Mesenchymal stem cell (in vitro differentiated cells and primary cell): Measurements from ENCODE around the gene DOCK2.
A peak's percentile ranks its signal among the peaks of the same experiment; 100 is the strongest.
"Not testable (repeated sequence)": the region's sequence is repeated elsewhere in the genome, so short reads cannot be mapped to it uniquely, and the experiment has no call there.

ENCODE experiments used
- DNase-seq: peaks from one replicate; pipeline ENCODE4 v3.0.0-alpha.2; 2013
- H2AFZ ChIP-seq: one replicate; pipeline ENCODE4 v1.6.1; 2013; ENCODE audit warnings: low read depth, mild to moderate bottlenecking, control low read depth, inconsistent platforms, low read length, moderate library complexity
- H2AK5ac ChIP-seq: 2 replicates; pipeline ENCODE4 v1.6.1; 2013; ENCODE audit warnings: low read length, moderate library complexity, mild to moderate bottlenecking, inconsistent platforms; ENCODE audit not compliant: severe bottlenecking
- H2BK120ac ChIP-seq: one replicate; pipeline ENCODE4 v1.6.1; 2013; ENCODE audit warnings: low read depth, mild to moderate bottlenecking, inconsistent platforms, low read length, moderate library complexity
- H2BK12ac ChIP-seq, 2 experiments: one replicate each; pipeline ENCODE4 v1.6.1; 2013; ENCODE audit warnings: inconsistent platforms in 2 of 2, low read length in 2 of 2, mild to moderate bottlenecking in 2 of 2, moderate library complexity in 2 of 2, control low read depth in 1 of 2
- H2BK15ac ChIP-seq: one replicate; pipeline ENCODE4 v1.6.1; 2013; ENCODE audit warnings: mild to moderate bottlenecking, low read depth, inconsistent platforms; ENCODE audit not compliant: poor library complexity, severe bottlenecking
- H2BK5ac ChIP-seq: 2 replicates; pipeline ENCODE4 v1.6.1; 2013; ENCODE audit warnings: low read depth, mild to moderate bottlenecking, low read length, control low read depth, inconsistent platforms; ENCODE audit not compliant: poor library complexity, severe bottlenecking
- H3K14ac ChIP-seq, 2 experiments: one replicate each; pipeline ENCODE4 v1.6.1; 2013; ENCODE audit warnings: inconsistent platforms in 2 of 2, low read length in 2 of 2, control low read depth in 1 of 2, mild to moderate bottlenecking in 1 of 2, moderate library complexity in 1 of 2
- H3K18ac ChIP-seq, 2 experiments: one replicate each; pipeline ENCODE4 v1.6.1; 2013; ENCODE audit warnings: inconsistent platforms in 2 of 2, low read length in 2 of 2, control low read depth in 1 of 2, low read depth in 1 of 2, mild to moderate bottlenecking in 1 of 2
- H3K23ac ChIP-seq, 2 experiments: one replicate each; pipeline ENCODE4 v1.6.1; 2013; ENCODE audit warnings: inconsistent platforms in 2 of 2, low read length in 2 of 2, mild to moderate bottlenecking in 2 of 2, moderate library complexity in 2 of 2, control low read depth in 1 of 2
- H3K27ac ChIP-seq: 2 replicates; pipeline ENCODE4 v1.5.1; 2013; ENCODE audit warnings: mild to moderate bottlenecking, moderate library complexity, low read length, control low read depth, inconsistent platforms; ENCODE audit not compliant: poor library complexity, severe bottlenecking
- H3K27me3 ChIP-seq, 2 experiments: 2 replicates each; pipeline versions ENCODE4 v1.6.1 to v1.7.0; 2013; ENCODE audit warnings: low read length in 2 of 2, mild to moderate bottlenecking in 2 of 2, moderate library complexity in 2 of 2, control low read depth in 1 of 2, inconsistent platforms in 1 of 2; ENCODE audit not compliant: control insufficient read depth in 1 of 2, insufficient read depth in 1 of 2
- H3K36me3 ChIP-seq, 2 experiments: 2 replicates each; pipeline versions ENCODE4 v1.6.1 to v1.7.0; 2013; ENCODE audit warnings: low read length in 2 of 2, control low read depth in 1 of 2, inconsistent platforms in 1 of 2, low read depth in 1 of 2, mild to moderate bottlenecking in 1 of 2; ENCODE audit not compliant: insufficient read depth in 2 of 2, control insufficient read depth in 1 of 2
- H3K4ac ChIP-seq, 2 experiments: one replicate each; pipeline ENCODE4 v1.6.1; 2013; ENCODE audit warnings: inconsistent platforms in 2 of 2, low read length in 2 of 2, mild to moderate bottlenecking in 2 of 2, moderate library complexity in 2 of 2, control low read depth in 1 of 2, low read depth in 1 of 2
- H3K4me1 ChIP-seq: 2 replicates; pipeline ENCODE4 v1.6.1; 2013; ENCODE audit warnings: low read depth, low read length, control low read depth; ENCODE audit not compliant: control insufficient read depth, insufficient read depth
- H3K4me2 ChIP-seq: 2 replicates; pipeline ENCODE4 v1.6.1; 2013; ENCODE audit warnings: low read length, mild to moderate bottlenecking, inconsistent platforms; ENCODE audit not compliant: poor library complexity, severe bottlenecking
- H3K4me3 ChIP-seq, 2 experiments: 2 replicates each; pipeline versions ENCODE4 v1.5.1 to v1.7.0; 2013; ENCODE audit warnings: low read length in 2 of 2, mild to moderate bottlenecking in 2 of 2, control low read depth in 1 of 2, low read depth in 1 of 2; ENCODE audit not compliant: insufficient read depth in 1 of 2
- H3K79me1 ChIP-seq: replicated peaks from 2 replicates; pipeline ENCODE4 v1.6.1; 2013; ENCODE audit warnings: mild to moderate bottlenecking, control low read depth, low read length, inconsistent platforms; ENCODE audit not compliant: poor library complexity, severe bottlenecking
- H3K9ac ChIP-seq: 2 replicates; pipeline ENCODE4 v1.7.0; 2013; ENCODE audit warnings: mild to moderate bottlenecking, low read length, moderate library complexity
- H3K9me3 ChIP-seq: 2 replicates; pipeline ENCODE4 v1.7.0; 2013; ENCODE audit warnings: mild to moderate bottlenecking, low read length; ENCODE audit not compliant: control insufficient read depth
- H4K8ac ChIP-seq: one replicate; pipeline ENCODE4 v1.6.1; 2013; ENCODE audit warnings: inconsistent platforms, mild to moderate bottlenecking, low read length, moderate library complexity
- H4K91ac ChIP-seq: one replicate; pipeline ENCODE4 v1.6.1; 2013; ENCODE audit warnings: mild to moderate bottlenecking, low read length, inconsistent platforms
- WGBS: methylation state at CpG from one replicate; pipeline ENCODE4 v1.1.7; 2013; ENCODE audit warnings: mixed read lengths; 5-methylcytosine and 5-hydroxymethylcytosine counted together

DOCK2 gene

GRCh38 chr5:169655353-169655752, 18.3 kb downstream of the DOCK2 start:
- WGBS, result 100% methylated on average over 1 of the region's 2 CpGs

GRCh38 chr5:169656125-169656901, 19.2 kb downstream of the DOCK2 start:
- no peak overlapping the region for H2BK5ac ChIP-seq
- H2AFZ ChIP-seq, result peak overlapping the region; percentile 43
- no peak overlapping the region for H3K4me3 ChIP-seq
- peaks cover 3% of the 10 kb centered on the region for H3K79me1 ChIP-seq
- no peak overlapping the region for H3K23ac ChIP-seq
- no peak overlapping the region for H3K4me2 ChIP-seq
- peak overlapping the region in 1 of 2 experiments; percentile 81 for H2BK12ac ChIP-seq
- H2AK5ac ChIP-seq, result no peak overlapping the region
- 86% methylated on average over 15 of the region's 15 CpGs for WGBS
- no peak overlapping the region for H2BK15ac ChIP-seq
- H3K27ac ChIP-seq, result no peak overlapping the region
- H4K8ac ChIP-seq, result no peak overlapping the region
- no peaks in the 10 kb centered on the region for H3K36me3 ChIP-seq
- peaks cover 7% of the 10 kb centered on the region for H3K4me1 ChIP-seq
- H3K4ac ChIP-seq, result peak overlapping the region in 1 of 2 experiments; percentile 37
- H4K91ac ChIP-seq, result peak overlapping the region; percentile 41
- H3K9ac ChIP-seq, result no peak overlapping the region
- H3K18ac ChIP-seq, result peak overlapping the region in 1 of 2 experiments; percentile 86
- no peaks in the 10 kb centered on the region for H3K27me3 ChIP-seq
- peak overlapping the region in 1 of 2 experiments; percentile 71 for H3K14ac ChIP-seq
- DNase-seq, result peak; percentile 69
- H3K9me3 ChIP-seq, result no peaks in the 10 kb centered on the region
- peak overlapping the region; percentile 66 for H2BK120ac ChIP-seq

More at GRCh38 chr5:169655353-169655752, 18.3 kb downstream of the DOCK2 start:
- H4K91ac ChIP-seq, result peak overlapping the region; percentile 97
- H3K4ac ChIP-seq, result peak overlapping the region in 1 of 2 experiments; percentile 1
- H3K14ac ChIP-seq, result no peak overlapping the region
- peak overlapping the region in 1 of 2 experiments; percentile 23 for H3K23ac ChIP-seq
- H3K27ac ChIP-seq, result no peak overlapping the region
- no peak overlapping the region for H3K9ac ChIP-seq
- H3K4me1 ChIP-seq, result peaks cover 9% of the 10 kb centered on the region
- H4K8ac ChIP-seq, result no peak overlapping the region
- no peaks in the 10 kb centered on the region for H3K27me3 ChIP-seq
- H2BK120ac ChIP-seq, result no peak overlapping the region
- H3K9me3 ChIP-seq, result no peaks in the 10 kb centered on the region
- peak overlapping the region; percentile 41 to 44 for H3K18ac ChIP-seq
- no peak overlapping the region for H3K4me2 ChIP-seq
- H2BK5ac ChIP-seq, result no peak overlapping the region
- peak overlapping the region; percentile 73 to 99 for H2BK12ac ChIP-seq
- no peaks in the 10 kb centered on the region for H3K36me3 ChIP-seq
- H2AFZ ChIP-seq, result no peak overlapping the region
- DNase-seq, result peak; percentile 11
- H2BK15ac ChIP-seq, result no peak overlapping the region
- H2AK5ac ChIP-seq, result no peak overlapping the region
- H3K79me1 ChIP-seq, result peaks cover 4% of the 10 kb centered on the region
- H3K4me3 ChIP-seq, result no peak overlapping the region

DNA sequence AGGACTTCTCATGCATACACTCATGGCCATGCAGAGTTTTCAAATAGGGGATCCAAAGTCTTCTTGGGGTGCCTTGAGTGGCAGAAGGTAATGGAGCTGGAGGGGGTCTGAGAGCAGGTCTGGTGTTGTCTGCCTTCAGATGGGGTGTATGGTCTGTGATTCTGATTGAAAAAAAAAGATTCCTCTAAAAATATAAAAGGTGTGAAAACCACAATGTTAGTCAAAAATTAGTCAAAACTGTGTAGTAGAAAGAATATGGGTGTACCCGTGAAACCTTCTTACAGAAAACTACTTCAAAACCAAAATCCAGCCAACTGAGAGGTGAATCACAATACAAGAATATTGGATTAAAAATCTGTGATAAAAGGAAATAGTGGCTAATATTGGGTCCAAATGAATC, 20.1 kb downstream of the DOCK2 start:
- H3K36me3 ChIP-seq, result no peaks in the 10 kb centered on the region
- no peak overlapping the region for H4K91ac ChIP-seq
- H3K4me1 ChIP-seq, result peaks cover 3% of the 10 kb centered on the region
- no peak overlapping the region for H3K9ac ChIP-seq
- no peaks in the 10 kb centered on the region for H3K27me3 ChIP-seq
- H2BK120ac ChIP-seq, result no peak overlapping the region
- no peak overlapping the region for H3K4me3 ChIP-seq
- H3K4ac ChIP-seq, result no peak overlapping the region
- no peak overlapping the region for H3K27ac ChIP-seq
- no peak overlapping the region for H3K23ac ChIP-seq
- H2BK5ac ChIP-seq, result no peak overlapping the region
- H3K79me1 ChIP-seq, result no peaks in the 10 kb centered on the region
- no peak overlapping the region for H2AK5ac ChIP-seq
- no peak overlapping the region for H2AFZ ChIP-seq
- H3K9me3 ChIP-seq, result peaks cover 2% of the 10 kb centered on the region
- no peak overlapping the region for H3K18ac ChIP-seq
- no peak overlapping the region for H3K14ac ChIP-seq
- no peak overlapping the region for H2BK15ac ChIP-seq
- H3K4me2 ChIP-seq, result no peak overlapping the region
- H2BK12ac ChIP-seq, result no peak overlapping the region
- no peak for DNase-seq
- no CpG with 5 or more reads among the region's 1 CpG for WGBS
- no peak overlapping the region for H4K8ac ChIP-seq

GRCh38 chr5:169662451-169662850, 25.4 kb downstream of the DOCK2 start:
- not testable (repeated sequence) for H2BK5ac ChIP-seq, H3K18ac ChIP-seq, H2BK120ac ChIP-seq, H3K27ac ChIP-seq, H2AFZ ChIP-seq, H3K27me3 ChIP-seq, H3K23ac ChIP-seq, H3K4me3 ChIP-seq, H3K36me3 ChIP-seq, H3K4me1 ChIP-seq, H4K91ac ChIP-seq, H3K79me1 ChIP-seq, H3K14ac ChIP-seq, H3K4ac ChIP-seq, H3K9ac ChIP-seq, H2BK12ac ChIP-seq, H2AK5ac ChIP-seq, DNase-seq, H4K8ac ChIP-seq, H2BK15ac ChIP-seq, H3K4me2 ChIP-seq
- H3K9me3 ChIP-seq, result peaks cover 12% of the 10 kb centered on the region
- no CpG with 5 or more reads among the region's 3 CpGs for WGBS
